Omental fat pad (tissue), 4 donors: ENCODE results near the gene EFNA5. TPM values are rescaled to one million over a fixed set of nuclear protein-coding genes. Genes with fewer than 3 reads are reported as not detected.

Experiments
- ATAC-seq: fragments of 150-250 bp; one replicate; pipeline ENCODE4 v1.9.1; 2016; ENCODE audit warnings: mild to moderate bottlenecking, moderate library complexity; ENCODE audit not compliant: low FRiP score
- DNase-seq: peaks from one replicate; pipeline ENCODE4 v3.0.0-alpha.2; 2019; ENCODE audit warnings: low spot score
- total RNA-seq, 4 donors: library from RNA; depleted of rRNA; stranded (reverse); fragments of >200 nt; gene quantifications; one replicate each; pipeline ENCODE4 v1.1.0, GENCODE V29; 2016
- TF ChIP-seq, protein P1 (sequence below), 3 donors: fragments of 450-650 bp; IDR thresholded peaks; one replicate each; pipeline ENCODE4 v1.5.1; 2016 to 2017; ENCODE audit warnings: antibody characterized with exemption in 3 of 3, mild to moderate bottlenecking in 3 of 3, moderate library complexity in 2 of 3

Gene EFNA5
- total RNA-seq, 4 donors from 2014 or later: 9.0 to 26.3 (median 14.0) TPM

DNA sequence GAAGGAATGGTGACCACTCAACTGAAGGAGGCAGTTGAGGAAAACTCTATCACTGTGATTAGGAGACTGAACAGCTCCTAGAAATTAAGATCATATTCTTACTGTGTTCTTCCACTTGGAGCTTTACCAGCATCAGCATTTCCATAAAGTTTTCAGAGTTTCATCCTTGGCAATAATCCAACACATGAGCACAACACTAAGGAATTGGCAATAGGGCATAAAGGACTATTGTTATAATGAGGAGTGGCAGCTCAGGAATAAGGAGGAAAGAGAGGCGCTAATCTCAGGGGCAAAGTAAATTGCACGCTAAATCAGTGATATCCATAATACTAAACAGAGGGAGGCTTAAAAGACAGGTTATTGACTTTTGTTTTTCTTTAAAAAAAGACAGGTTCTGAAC, 338.9 kb downstream of the EFNA5 start:
- ATAC-seq (no peak), DNase-seq (no peak)
- TF ChIP-seq, protein P1, sequence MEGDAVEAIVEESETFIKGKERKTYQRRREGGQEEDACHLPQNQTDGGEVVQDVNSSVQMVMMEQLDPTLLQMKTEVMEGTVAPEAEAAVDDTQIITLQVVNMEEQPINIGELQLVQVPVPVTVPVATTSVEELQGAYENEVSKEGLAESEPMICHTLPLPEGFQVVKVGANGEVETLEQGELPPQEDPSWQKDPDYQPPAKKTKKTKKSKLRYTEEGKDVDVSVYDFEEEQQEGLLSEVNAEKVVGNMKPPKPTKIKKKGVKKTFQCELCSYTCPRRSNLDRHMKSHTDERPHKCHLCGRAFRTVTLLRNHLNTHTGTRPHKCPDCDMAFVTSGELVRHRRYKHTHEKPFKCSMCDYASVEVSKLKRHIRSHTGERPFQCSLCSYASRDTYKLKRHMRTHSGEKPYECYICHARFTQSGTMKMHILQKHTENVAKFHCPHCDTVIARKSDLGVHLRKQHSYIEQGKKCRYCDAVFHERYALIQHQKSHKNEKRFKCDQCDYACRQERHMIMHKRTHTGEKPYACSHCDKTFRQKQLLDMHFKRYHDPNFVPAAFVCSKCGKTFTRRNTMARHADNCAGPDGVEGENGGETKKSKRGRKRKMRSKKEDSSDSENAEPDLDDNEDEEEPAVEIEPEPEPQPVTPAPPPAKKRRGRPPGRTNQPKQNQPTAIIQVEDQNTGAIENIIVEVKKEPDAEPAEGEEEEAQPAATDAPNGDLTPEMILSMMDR (IDR thresholded peaks at IDR 0.05): no peak

DNA sequence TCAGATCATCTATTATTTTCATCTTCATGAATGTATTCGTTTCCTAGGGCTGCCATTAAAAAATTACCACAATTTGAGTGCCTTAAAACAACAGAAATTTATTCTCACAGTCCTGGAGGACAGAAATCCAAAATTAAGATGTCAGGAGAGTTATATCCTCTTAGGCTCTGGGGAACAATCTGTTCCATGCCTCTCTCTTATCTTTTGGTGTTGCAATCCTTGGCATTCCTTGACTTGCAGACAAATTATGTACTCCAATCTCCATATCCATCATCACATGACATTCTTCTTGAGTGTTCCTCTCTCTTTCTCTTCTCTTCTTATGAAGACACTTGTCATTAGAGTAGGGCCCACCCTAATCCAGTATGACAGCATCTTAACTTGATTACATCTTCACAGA, 339.4 kb downstream of the EFNA5 start:
- TF ChIP-seq, protein P1 (IDR thresholded peaks at IDR 0.05): no peak
- peak; percentile 71 for ATAC-seq
- DNase-seq: no peak

- TF ChIP-seq, protein P1 (IDR thresholded peaks at IDR 0.05): no peak
- DNase-seq: no peak
- no peak for ATAC-seq
These were observed 339.8 kb downstream of the EFNA5 start for GRCh38 chr5:107330903-107331302.

DNA sequence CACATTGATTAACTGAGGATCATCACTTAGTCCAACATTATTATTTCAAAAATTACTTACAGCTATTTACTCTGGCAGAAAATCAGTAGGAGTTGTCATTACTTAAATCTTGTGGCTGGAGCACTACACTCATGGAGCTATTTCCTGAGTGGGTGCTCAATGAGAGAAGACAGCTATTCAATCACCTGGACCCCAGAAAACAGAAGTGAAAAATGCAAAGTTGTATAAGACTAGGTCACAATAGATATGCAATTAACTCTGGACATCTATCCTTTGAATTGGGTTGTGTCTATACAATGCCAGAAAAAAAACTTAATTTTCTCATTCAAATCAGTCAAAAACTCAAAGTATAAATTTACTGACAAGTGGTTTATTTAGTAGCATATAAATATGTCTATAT, 340.9 kb downstream of the EFNA5 start:
- no peak for ATAC-seq
- TF ChIP-seq, protein P1 (IDR thresholded peaks at IDR 0.05): no peak
- DNase-seq: no peak
